ENCODE results near the gene SOBP. TPM values are rescaled to one million over a fixed set of nuclear protein-coding genes. Genes with fewer than 3 reads are reported as not detected.

The SOBP gene
- total and polyA plus RNA-seq, 9 donors = 8.7 to 31.3 (median 25.8) TPM

GRCh38 chr6:107504270-107505026, 14.5 kb downstream of the SOBP start:
- intact Hi-C loops (cut with DNase I) = no loop called here

GRCh38 chr6:107506145-107506544, 16.2 kb downstream of the SOBP start:
- H3K9me3 ChIP-seq = no peaks in the 10 kb centered on the region
- no peak overlapping the region for H3K4me3 ChIP-seq
- H3K27ac ChIP-seq = no peak overlapping the region
- H3K27me3 ChIP-seq = no peaks in the 10 kb centered on the region
- no peak for DNase-seq
- H3K36me3 ChIP-seq = no peaks in the 10 kb centered on the region
- TF ChIP-seq CTCF (IDR thresholded peaks at IDR 0.05) = no peak
- no peak for TF ChIP-seq EP300 (IDR thresholded peaks at IDR 0.05)
- no peak for TF ChIP-seq POLR2A (IDR thresholded peaks at IDR 0.05)
- intact Hi-C loops (cut with DNase I) = no loop called here
- peaks cover 3% of the 10 kb centered on the region for H3K4me1 ChIP-seq (ENCODE audit: insufficient read depth)
- WGBS, 3 donors = 33 to 58% (median 42%) methylated on average over 1 of the region's 1 CpG

More at GRCh38 chr6:107504270-107505026, 14.5 kb downstream of the SOBP start:
- 68 to 74% (median 69%) methylated on average over 4 of the region's 4 CpGs for WGBS, 3 donors
- no peak for DNase-seq
- Histone ChIP-seq H3K36me3 (no peaks in the 10 kb centered on the region), H3K27ac (no peak overlapping the region), H3K9me3 (no peaks in the 10 kb centered on the region), H3K27me3 (no peaks in the 10 kb centered on the region), H3K4me1 (ENCODE audit: insufficient read depth) (peaks cover 2% of the 10 kb centered on the region), H3K4me3 (no peak overlapping the region)
- TF ChIP-seq EP300 (IDR thresholded peaks at IDR 0.05) = no peak
- TF ChIP-seq CTCF (IDR thresholded peaks at IDR 0.05) = no peak

GRCh38 chr6:107509506-107509905, 19.6 kb downstream of the SOBP start:
- intact Hi-C loops (cut with DNase I) = no loop called here
- H3K36me3 ChIP-seq = no peaks in the 10 kb centered on the region
- 15 to 49% (median 37%) methylated on average over 3 of the region's 3 CpGs for WGBS, 3 donors
- no peaks in the 10 kb centered on the region for H3K9me3 ChIP-seq
- DNase-seq = no peak
- H3K27me3 ChIP-seq = no peaks in the 10 kb centered on the region
- H3K4me3 ChIP-seq = no peak overlapping the region
- H3K4me1 ChIP-seq (ENCODE audit: insufficient read depth) = peaks cover 1% of the 10 kb centered on the region
- TF ChIP-seq CTCF (IDR thresholded peaks at IDR 0.05) (no peak), EP300 (IDR thresholded peaks at IDR 0.05) (no peak)
- no peak overlapping the region for H3K27ac ChIP-seq

- TF ChIP-seq EP300 (IDR thresholded peaks at IDR 0.05) = no peak
- no peak for TF ChIP-seq CTCF (IDR thresholded peaks at IDR 0.05)
- TF ChIP-seq POLR2A (IDR thresholded peaks at IDR 0.05) = no peak
- no peak for DNase-seq
- 61 to 73% (median 64%) methylated on average over 2 of the region's 2 CpGs for WGBS, 3 donors
- Histone ChIP-seq H3K27me3 (no peaks in the 10 kb centered on the region), H3K9me3 (no peaks in the 10 kb centered on the region), H3K36me3 (no peaks in the 10 kb centered on the region), H3K4me1 (ENCODE audit: insufficient read depth) (peaks cover 1% of the 10 kb centered on the region), H3K4me3 (no peak overlapping the region), H3K27ac (no peak overlapping the region)
- intact Hi-C loops (cut with DNase I) = no loop called here
Measured at GRCh38 chr6:107510108-107510507, 20.2 kb downstream of the SOBP start.
